Right kidney (tissue), 9 donors: Measurements from ENCODE around the gene IL1RL1.

ENCODE experiments used
- DNase-seq: peaks from one replicate; pipeline ENCODE4 v3.0.0-alpha.2; 2016
- long read RNA-seq, 8 donors: transcript quantifications; one replicate each; lab custom pipeline, GENCODE V29; 2026

Gene IL1RL1
- long read RNA-seq, donor 1, result 0 reads
- long read RNA-seq, donor 2, result 0 reads
- long read RNA-seq, donor 3, result 0 reads
- long read RNA-seq, donor 4, result 0 reads
- long read RNA-seq, donor 5, result 0 reads
- long read RNA-seq, donor 6, result 0 reads
- long read RNA-seq, donor 7, result 0 reads
- long read RNA-seq, donor 8, result 0 reads

GRCh38 chr2:102310964-102311640, at the start of gene IL1RL1:
TSS of gene IL1RL1 (plus strand) at chr2:102311563. CDS start at chr2:102338265, 26,702 bp downstream.
- DNase-seq, result no peak

GRCh38 chr2:102262216-102263129, 48.9 kb upstream of the IL1RL1 start:
- no peak for DNase-seq

- no peak for DNase-seq
Observed at GRCh38 chr2:102264952-102265351, 46.4 kb upstream of the IL1RL1 start.

GRCh38 chr2:102266204-102266603, 45.2 kb upstream of the IL1RL1 start:
- no peak for DNase-seq

GRCh38 chr2:102267774-102268173, 43.6 kb upstream of the IL1RL1 start:
- DNase-seq, result no peak

GRCh38 chr2:102268510-102269199, 42.7 kb upstream of the IL1RL1 start:
- DNase-seq, result no peak

GRCh38 chr2:102269200-102269524, 42.2 kb upstream of the IL1RL1 start:
- no peak for DNase-seq

GRCh38 chr2:102271844-102272243, 39.5 kb upstream of the IL1RL1 start:
- DNase-seq, result no peak

- DNase-seq, result no peak
Observed at GRCh38 chr2:102273619-102274211, 37.6 kb upstream of the IL1RL1 start.

GRCh38 chr2:102276549-102277201, 34.7 kb upstream of the IL1RL1 start:
- no peak for DNase-seq

GRCh38 chr2:102277202-102277700, 34.1 kb upstream of the IL1RL1 start:
- no peak for DNase-seq

- no peak for DNase-seq
Observed at GRCh38 chr2:102278720-102279390, 32.5 kb upstream of the IL1RL1 start.

- no peak for DNase-seq
Observed at GRCh38 chr2:102279391-102279735, 32.0 kb upstream of the IL1RL1 start.

- DNase-seq, result no peak
Observed at GRCh38 chr2:102282678-102283091, 28.7 kb upstream of the IL1RL1 start.

- DNase-seq, result no peak
Observed at GRCh38 chr2:102283996-102284395, 27.4 kb upstream of the IL1RL1 start.

GRCh38 chr2:102284611-102285010, 26.8 kb upstream of the IL1RL1 start:
- no peak for DNase-seq

GRCh38 chr2:102285368-102285767, 26.0 kb upstream of the IL1RL1 start:
- no peak for DNase-seq

- DNase-seq, result no peak
Observed at GRCh38 chr2:102286041-102286440, 25.3 kb upstream of the IL1RL1 start.

- DNase-seq, result no peak
Observed at GRCh38 chr2:102289129-102289528, 22.2 kb upstream of the IL1RL1 start.

GRCh38 chr2:102290594-102290993, 20.8 kb upstream of the IL1RL1 start:
- no peak for DNase-seq
